HCT116 (cell line): ENCODE data around the gene CHRDL1. TPM values are rescaled to one million over a fixed set of nuclear protein-coding genes. Genes with fewer than 3 reads are reported as not detected.

ENCODE experiments used
- ATAC-seq: fragments of 200-7000 bp; cut with Tn5 transposase; 2 replicates; pipeline ENCODE4 v1.9.1; 2020; ENCODE audit warnings: mild to moderate bottlenecking, moderate library complexity
- BruUV-seq: library from RNA; stranded (reverse); fragments of 400-500 nt; replicated peaks from 2 replicates; lab custom pipeline; 2021; lab: Mats Ljungman, UMichigan
- CTCF ChIA-PET: fragments of 300-600 bp; sonication (Branson Sonifier 250); formaldehyde crosslinking; loops from one replicate; lab custom pipeline; 2021; ENCODE audit warnings: antibody characterized with exemption; lab: Charles Lee
- POLR2A ChIA-PET: fragments of 300-600, 350-600 bp; sonication (Branson Sonifier 250); formaldehyde crosslinking; loops from one replicate; lab custom pipeline; 2021; ENCODE audit warnings: antibody characterized with exemption; lab: Charles Lee
- RAD21 ChIA-PET, 2 experiments: fragments of 300-600 bp; sonication (Branson Sonifier 250); formaldehyde crosslinking; loops; one replicate each; lab custom pipeline; 2023; ENCODE audit warnings: low total read pairs in 2 of 2; ENCODE audit not compliant: uncharacterized antibody in 2 of 2, unreplicated experiment in 2 of 2, low non-redundant PET in 1 of 2; lab: Charles Lee
- DNase-seq: peaks from one replicate; pipeline ENCODE4 v3.0.0-alpha.2; 2010; ENCODE audit warnings: low read depth, low spot score
- H2AFZ ChIP-seq: fragments of 200-600 bp; shearing (Covaris generic), sonication (generic); 2 replicates; pipeline ENCODE4 v1.6.1; 2017; ENCODE audit warnings: low read depth, mixed run types, mixed read lengths, antibody characterized with exemption, low read length; ENCODE audit not compliant: poor library complexity, severe bottlenecking
- H3K27ac ChIP-seq: 2 replicates; pipeline ENCODE4 v1.5.1; 2012; ENCODE audit warnings: low read depth, low read length
- H3K27me3 ChIP-seq: fragments of 200-600 bp; sonication (generic); 2 replicates; pipeline ENCODE4 v1.6.1; 2016; ENCODE audit warnings: mixed run types, low read length, mixed read lengths; ENCODE audit not compliant: insufficient read depth
- H3K36me3 ChIP-seq, 2 experiments: fragments of 200-500 bp in 1 of 2; fragments of 200-600 bp in 1 of 2; sonication (Bioruptor generic) in 1 of 2; sonication (generic) in 1 of 2; 2 replicates each; pipeline versions ENCODE4 v1.5.1 to v1.6.1; 2014 to 2016; ENCODE audit warnings: low read length in 2 of 2, inconsistent platforms in 1 of 2, mixed read lengths in 1 of 2, mixed run types in 1 of 2; ENCODE audit not compliant: insufficient read depth in 2 of 2, control insufficient read depth in 1 of 2
- H3K4me1 ChIP-seq, 2 experiments: fragments of 200-600 bp in 1 of 2; sonication (generic) in 1 of 2; 2 replicates each; pipeline versions ENCODE4 v1.5.1 to v1.6.1; 2012 to 2017; ENCODE audit warnings: low read length in 2 of 2, inconsistent platforms in 1 of 2, mild to moderate bottlenecking in 1 of 2, mixed read lengths in 1 of 2, mixed run types in 1 of 2, moderate library complexity in 1 of 2; ENCODE audit not compliant: insufficient read depth in 2 of 2, control insufficient read depth in 1 of 2
- H3K4me2 ChIP-seq: fragments of 200-600 bp; sonication (generic); 2 replicates; pipeline ENCODE4 v1.6.1; 2017; ENCODE audit warnings: mixed run types, low read length, mixed read lengths
- H3K4me3 ChIP-seq, 2 experiments: fragments of 200-600 bp in 1 of 2; sonication (generic) in 1 of 2; replicated peaks in 1 of 2; 2 replicates each; pipeline ENCODE4 v1.5.1; 2011 to 2016; ENCODE audit warnings: low read length in 2 of 2, control low read depth in 1 of 2, low read depth in 1 of 2, mild to moderate bottlenecking in 1 of 2, mixed read lengths in 1 of 2, mixed run types in 1 of 2
- H3K79me2 ChIP-seq: fragments of 200-600 bp; sonication (generic); 2 replicates; pipeline ENCODE4 v1.6.1; 2017; ENCODE audit warnings: mild to moderate bottlenecking, mixed run types, low read length, moderate library complexity, mixed read lengths; ENCODE audit not compliant: insufficient read depth
- H3K9ac ChIP-seq: fragments of 200-600 bp; sonication (generic); 2 replicates; pipeline ENCODE4 v1.6.1; 2016; ENCODE audit warnings: low read length, mixed read lengths
- H3K9me2 ChIP-seq: fragments of 200-600 bp; sonication (generic), shearing (Covaris generic); 2 replicates; pipeline ENCODE4 v1.6.1; 2017; ENCODE audit warnings: mixed run types, mild to moderate bottlenecking, moderate library complexity; ENCODE audit not compliant: insufficient read depth
- H3K9me3 ChIP-seq, 2 experiments: fragments of 200-500 bp in 1 of 2; fragments of 200-600 bp in 1 of 2; sonication (Bioruptor generic) in 1 of 2; sonication (generic) in 1 of 2; 2 replicates each; pipeline ENCODE4 v1.6.1; 2014 to 2017; ENCODE audit warnings: low read length in 2 of 2, mixed read lengths in 2 of 2, inconsistent platforms in 1 of 2, low read depth in 1 of 2, mild to moderate bottlenecking in 1 of 2, mixed run types in 1 of 2, moderate library complexity in 1 of 2; ENCODE audit not compliant: control insufficient read depth in 1 of 2, insufficient read depth in 1 of 2
- H4K20me1 ChIP-seq: fragments of 200-600 bp; sonication (generic), shearing (Covaris generic); 2 replicates; pipeline ENCODE4 v1.6.1; 2017; ENCODE audit warnings: mixed run types, mild to moderate bottlenecking, moderate library complexity; ENCODE audit not compliant: insufficient read depth
- CBX3 ChIP-seq: IDR thresholded peaks from 2 replicates; pipeline ENCODE4 v1.6.1; 2012; ENCODE audit warnings: low read depth
- ELF1 ChIP-seq: IDR thresholded peaks from 2 replicates; pipeline ENCODE4 v1.6.1; 2012; ENCODE audit warnings: low read depth, borderline replicate concordance
- EZH2phosphoT487 ChIP-seq: fragments of 200-600 bp; IDR thresholded peaks from 2 replicates; pipeline ENCODE4 v1.6.1; 2018; ENCODE audit warnings: antibody characterized with exemption, borderline replicate concordance
- POLR2AphosphoS5 ChIP-seq: IDR thresholded peaks from 2 replicates; pipeline ENCODE4 v1.6.1; 2011; ENCODE audit warnings: mild to moderate bottlenecking, low read depth, low read length, moderate library complexity
- REST ChIP-seq: IDR thresholded peaks from 2 replicates; pipeline ENCODE4 v1.6.1; 2012; ENCODE audit warnings: low read depth
- SIN3A ChIP-seq: IDR thresholded peaks from 2 replicates; pipeline ENCODE4 v1.6.1; 2012; ENCODE audit warnings: low read depth
- SRF ChIP-seq: IDR thresholded peaks from 2 replicates; pipeline ENCODE4 v1.6.1; 2012; ENCODE audit warnings: low read depth
- TCF7L2 ChIP-seq: IDR thresholded peaks from 2 replicates; pipeline ENCODE4 v1.7.0; 2011; ENCODE audit warnings: borderline replicate concordance, inconsistent platforms; ENCODE audit not compliant: insufficient read depth, insufficient read length; ENCODE audit errors: extremely low read depth
- YY1 ChIP-seq: IDR thresholded peaks from 2 replicates; pipeline ENCODE4 v1.6.1; 2011; ENCODE audit warnings: low read length, low read depth, moderate library complexity, mild to moderate bottlenecking; ENCODE audit not compliant: insufficient replicate concordance; ENCODE audit errors: extremely low read depth
- ZBTB33 ChIP-seq: IDR thresholded peaks from 2 replicates; pipeline ENCODE4 v1.6.1; 2011; ENCODE audit warnings: mild to moderate bottlenecking, low read length, moderate library complexity; ENCODE audit not compliant: insufficient replicate concordance; ENCODE audit errors: extremely low read depth
- ZFX ChIP-seq: fragments of 450-650 bp; IDR thresholded peaks from 2 replicates; pipeline ENCODE4 v1.6.1; 2017
- intact Hi-C: fragments of 100-400 bp; cut with micrococcal nuclease; formaldehyde crosslinking; loops from 2 replicates; pipeline ENCODE4 v1.10.0; 2022
- total RNA-seq: library from RNA; stranded (reverse); gene quantifications from one replicate; pipeline ENCODE4 v1.2.1, GENCODE V29; 2021; ENCODE audit not compliant: unreplicated experiment

CHRDL1 gene
- total RNA-seq, 1 experiment from 2014 or later: 0.05 TPM

- TF ChIP-seq ZBTB33: no peak
- no peak for TF ChIP-seq YY1
- no peak for TF ChIP-seq SIN3A
These were observed 54.3 kb downstream of the CHRDL1 start (continued) for GRCh38 chrX:110741213-110741796.

GRCh38 chrX:110734894-110735541, 60.6 kb downstream of the CHRDL1 start:
- DNase-seq: no peak
- H3K4me2 ChIP-seq: no peak overlapping the region
- H4K20me1 ChIP-seq: no peaks in the 10 kb centered on the region
- RAD21 ChIA-PET: no interaction called here
- H3K27me3 ChIP-seq: peaks cover 5% of the 10 kb centered on the region; the same call in 1 of the 2 replicates
- H3K9me3 ChIP-seq: no peaks in the 10 kb centered on the region
- ATAC-seq: no peak
- no TSS peak for BruUV-seq
- H3K79me2 ChIP-seq: no peaks in the 10 kb centered on the region
- no peak overlapping the region for H3K9ac ChIP-seq
- TF ChIP-seq YY1: no peak
- no peak for TF ChIP-seq ELF1
- no peak for TF ChIP-seq REST
- no peak for TF ChIP-seq CBX3
- no peak for TF ChIP-seq SRF
- TF ChIP-seq ZFX: no peak
- TF ChIP-seq POLR2AphosphoS5: no peak
- no peak for TF ChIP-seq TCF7L2
- no peak for TF ChIP-seq EZH2phosphoT487
- CTCF ChIA-PET: no interaction called here
- no peak overlapping the region for H3K4me3 ChIP-seq
- POLR2A ChIA-PET: no interaction called here
- no peak overlapping the region for H3K27ac ChIP-seq
- intact Hi-C loops: no loop called here
- H3K4me1 ChIP-seq: no peaks in the 10 kb centered on the region
- H3K9me2 ChIP-seq: no peaks in the 10 kb centered on the region
- H3K36me3 ChIP-seq: no peaks in the 10 kb centered on the region
- no peak overlapping the region for H2AFZ ChIP-seq
